Fibroblast of mammary gland (primary cell): ENCODE measurements around the gene NAB2.

Experiments
- DNase-seq: peaks from one replicate; pipeline ENCODE4 v3.0.0-alpha.2; 2010; ENCODE audit warnings: low read depth
- H3K4me3 ChIP-seq: 2 replicates; pipeline ENCODE4 v1.5.1; 2011; ENCODE audit warnings: low read depth, mild to moderate bottlenecking, low read length, moderate library complexity; ENCODE audit not compliant: control insufficient read depth
- TF ChIP-seq, protein P1 (sequence below): conservative IDR thresholded peaks from 2 replicates; pipeline ENCODE4 v1.5.1; 2011; ENCODE audit warnings: low read depth, low read length, inconsistent platforms; ENCODE audit not compliant: control insufficient read depth, insufficient read depth

The NAB2 gene

DNA sequence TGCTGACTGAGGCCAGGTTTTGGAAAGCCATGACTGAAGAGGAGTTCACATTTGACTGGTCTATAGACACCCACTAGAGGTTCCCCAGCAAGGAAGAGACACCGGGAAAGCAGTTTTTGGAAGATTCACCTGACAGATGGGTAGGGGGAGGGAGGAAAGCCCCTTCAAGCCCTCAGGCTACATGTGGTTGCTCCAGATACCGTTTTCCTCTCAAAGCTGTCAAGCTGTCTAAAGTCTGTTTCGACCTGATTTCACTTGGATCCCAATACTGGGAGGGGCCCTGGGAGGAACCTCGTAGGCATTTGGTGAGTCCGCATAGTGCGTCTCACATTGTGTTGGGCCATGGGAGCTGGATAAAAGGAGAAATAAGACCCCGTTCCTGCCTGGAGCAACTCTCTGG lies 37.6 kb downstream of the NAB2 start:
- TF ChIP-seq, protein P1, sequence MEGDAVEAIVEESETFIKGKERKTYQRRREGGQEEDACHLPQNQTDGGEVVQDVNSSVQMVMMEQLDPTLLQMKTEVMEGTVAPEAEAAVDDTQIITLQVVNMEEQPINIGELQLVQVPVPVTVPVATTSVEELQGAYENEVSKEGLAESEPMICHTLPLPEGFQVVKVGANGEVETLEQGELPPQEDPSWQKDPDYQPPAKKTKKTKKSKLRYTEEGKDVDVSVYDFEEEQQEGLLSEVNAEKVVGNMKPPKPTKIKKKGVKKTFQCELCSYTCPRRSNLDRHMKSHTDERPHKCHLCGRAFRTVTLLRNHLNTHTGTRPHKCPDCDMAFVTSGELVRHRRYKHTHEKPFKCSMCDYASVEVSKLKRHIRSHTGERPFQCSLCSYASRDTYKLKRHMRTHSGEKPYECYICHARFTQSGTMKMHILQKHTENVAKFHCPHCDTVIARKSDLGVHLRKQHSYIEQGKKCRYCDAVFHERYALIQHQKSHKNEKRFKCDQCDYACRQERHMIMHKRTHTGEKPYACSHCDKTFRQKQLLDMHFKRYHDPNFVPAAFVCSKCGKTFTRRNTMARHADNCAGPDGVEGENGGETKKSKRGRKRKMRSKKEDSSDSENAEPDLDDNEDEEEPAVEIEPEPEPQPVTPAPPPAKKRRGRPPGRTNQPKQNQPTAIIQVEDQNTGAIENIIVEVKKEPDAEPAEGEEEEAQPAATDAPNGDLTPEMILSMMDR, result no peak
- no peak for DNase-seq
- no peak overlapping the region for H3K4me3 ChIP-seq

GRCh38 chr12:57127101-57127725 lies 38.3 kb downstream of the NAB2 start:
- TF ChIP-seq, protein P1, result peak; percentile 17
- peak overlapping the region; percentile 59 for H3K4me3 ChIP-seq
- DNase-seq, result no peak

DNA sequence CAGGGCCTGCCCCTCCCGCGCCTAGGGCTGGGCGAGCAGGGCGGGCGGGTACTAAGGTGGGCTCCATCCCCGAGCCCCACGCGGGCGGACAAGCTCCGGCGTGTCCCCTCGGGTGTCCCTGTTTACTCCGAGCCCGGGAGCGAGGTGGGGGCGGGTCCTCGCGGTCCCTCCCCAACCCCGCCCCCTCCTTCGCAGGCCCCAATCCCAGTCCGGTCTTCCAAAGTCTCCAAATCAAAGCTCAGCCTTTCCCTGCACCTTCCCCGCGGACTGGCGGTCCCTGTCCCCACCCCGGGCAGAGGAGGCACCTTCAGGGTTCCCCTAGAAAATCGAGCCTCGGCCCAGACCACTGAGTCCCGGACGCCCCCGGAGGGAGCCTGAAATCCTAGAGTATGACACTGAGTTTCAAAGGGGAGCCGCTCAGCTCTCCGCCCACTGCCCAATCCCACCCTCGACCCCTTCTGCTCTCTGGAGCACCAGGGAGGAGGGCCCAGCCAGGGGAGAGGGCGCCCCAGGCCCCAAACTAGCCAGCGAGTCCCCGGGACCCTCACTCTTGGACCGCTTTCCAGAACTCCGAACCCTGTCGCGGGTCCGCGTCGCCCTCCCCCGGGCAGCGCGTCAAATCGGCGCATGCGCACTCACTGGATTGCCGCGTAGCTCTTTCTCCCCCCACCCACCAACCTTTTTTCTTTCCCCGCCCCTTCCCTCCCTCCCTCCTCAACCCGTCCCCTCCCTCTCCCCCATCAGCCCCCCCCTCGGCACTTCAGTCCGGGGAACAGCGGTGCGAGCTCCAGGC lies 39.0 kb downstream of the NAB2 start, which contains the start of gene LRP1:
Gene LRP1 (plus strand): TSS at position 758 of the 793 bp plus-strand sequence. CDS start 482 bp downstream, outside the sequence.
- H3K4me3 ChIP-seq, result peak within 1 kb of the TSS; percentile 59
- DNase-seq, result peak; percentile 84
- TF ChIP-seq, protein P1, result no peak

- peak overlapping the region; percentile 59 for H3K4me3 ChIP-seq
- TF ChIP-seq, protein P1, result no peak
- DNase-seq, result no peak
Measured at GRCh38 chr12:57128519-57129247, 39.8 kb downstream of the NAB2 start.

DNA sequence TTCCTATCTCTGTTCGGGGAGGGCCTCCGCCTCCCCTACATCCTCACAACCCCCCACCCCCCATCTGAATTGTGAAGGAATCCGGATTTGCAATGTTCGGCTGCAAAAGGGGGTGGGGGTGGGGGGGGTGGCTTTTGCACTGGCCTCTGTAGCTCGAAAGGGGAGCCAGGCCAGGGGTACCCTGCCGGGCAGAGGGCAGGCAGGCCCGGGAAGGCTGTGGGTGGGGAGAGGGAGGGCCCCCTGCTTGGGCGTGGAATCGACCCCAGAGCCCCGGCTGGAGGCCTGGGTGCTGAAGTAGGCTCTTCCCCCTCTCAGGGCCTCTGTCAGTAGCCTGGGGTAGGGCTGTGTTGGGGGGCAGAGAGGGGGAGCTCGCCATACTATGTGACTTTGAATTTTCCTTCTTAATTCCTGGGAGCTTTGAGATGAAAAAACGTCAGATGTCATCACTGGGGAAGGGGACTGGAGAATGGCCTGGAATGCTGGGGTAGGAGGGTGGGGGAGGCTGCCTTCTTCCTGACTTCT lies 40.5 kb downstream of the NAB2 start:
- no peak for DNase-seq
- TF ChIP-seq, protein P1, result no peak
- H3K4me3 ChIP-seq, result peak overlapping the region; percentile 59

- H3K4me3 ChIP-seq, result peak overlapping the region; percentile 59
- TF ChIP-seq, protein P1, result no peak
Measured at GRCh38 chr12:57129889-57130288, 41.0 kb downstream of the NAB2 start.

More at GRCh38 chr12:57129889-57130288, 41.0 kb downstream of the NAB2 start:
- DNase-seq, result peak; percentile 74
